ENCODE measurements around the gene ZSWIM4.

Gene ZSWIM4

DNA sequence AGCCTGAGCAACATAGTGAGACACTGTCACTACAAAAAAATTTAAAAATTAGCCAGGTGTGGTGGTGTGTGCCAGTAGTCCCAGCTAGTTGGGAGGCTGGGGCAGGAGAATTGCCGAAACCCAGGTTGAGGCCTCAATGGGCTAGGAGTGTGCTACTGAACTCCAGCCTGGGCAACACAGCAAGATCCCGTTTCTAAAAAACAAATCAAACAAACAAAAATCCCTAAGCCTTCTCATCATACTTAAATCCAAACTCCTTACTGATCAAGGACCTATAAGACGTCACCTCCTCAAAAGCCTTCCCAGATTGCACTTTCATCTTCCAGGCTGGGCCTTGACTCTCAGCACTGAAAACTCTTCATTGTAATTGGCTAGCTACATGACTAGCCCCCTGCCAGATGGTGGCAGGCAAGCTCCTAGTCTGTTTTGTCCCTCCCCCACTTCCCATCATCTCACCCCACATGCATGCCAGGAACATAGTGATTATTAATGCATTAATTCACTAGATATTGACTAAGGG lies 64.2 kb downstream of the ZSWIM4 start:
- TF ChIP-seq GATA2 (IDR thresholded peaks at IDR 0.05; ENCODE audit: low read depth, low read length) (no peak), GATA3 (IDR thresholded peaks at IDR 0.05; ENCODE audit: low read depth, low read length) (no peak)

DNA sequence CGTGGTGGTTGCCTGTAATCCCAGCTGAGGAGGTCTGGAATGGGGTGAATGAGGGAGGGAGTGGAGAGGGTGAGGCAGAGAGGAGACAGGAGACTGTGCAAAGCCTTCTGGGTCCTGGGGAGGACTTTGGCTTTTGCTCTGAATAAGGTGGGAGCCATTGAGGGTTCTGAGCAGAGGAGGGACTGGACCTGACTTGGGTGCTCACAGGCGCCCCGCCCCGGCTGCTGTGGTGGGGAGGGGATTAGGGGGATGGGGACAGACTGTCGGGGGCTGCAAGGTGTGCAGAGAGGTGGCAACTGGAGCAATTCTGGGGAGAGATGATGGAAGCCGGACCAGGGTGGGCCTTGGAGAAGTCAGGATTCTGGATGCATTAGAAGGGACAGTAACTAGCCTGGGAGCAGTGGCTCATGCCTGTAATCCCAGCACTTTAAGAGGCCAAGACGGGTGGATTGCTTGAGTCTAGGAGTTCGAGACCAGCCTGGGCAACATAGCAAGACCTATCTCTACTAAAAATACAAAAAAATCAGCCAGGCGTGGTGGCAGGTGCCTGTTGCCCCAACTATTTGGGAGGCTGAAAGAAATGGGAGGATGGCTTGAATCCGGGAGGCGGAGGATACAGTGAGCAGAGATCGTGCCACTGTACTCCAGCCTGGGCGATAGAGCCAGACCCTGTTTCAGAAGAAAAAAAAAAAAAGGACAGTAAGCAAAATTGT lies 65.6 kb downstream of the ZSWIM4 start:
- TF ChIP-seq GATA3 (IDR thresholded peaks at IDR 0.05; ENCODE audit: low read depth, low read length) (no peak), GATA2 (IDR thresholded peaks at IDR 0.05; ENCODE audit: low read depth, low read length) (no peak)

DNA sequence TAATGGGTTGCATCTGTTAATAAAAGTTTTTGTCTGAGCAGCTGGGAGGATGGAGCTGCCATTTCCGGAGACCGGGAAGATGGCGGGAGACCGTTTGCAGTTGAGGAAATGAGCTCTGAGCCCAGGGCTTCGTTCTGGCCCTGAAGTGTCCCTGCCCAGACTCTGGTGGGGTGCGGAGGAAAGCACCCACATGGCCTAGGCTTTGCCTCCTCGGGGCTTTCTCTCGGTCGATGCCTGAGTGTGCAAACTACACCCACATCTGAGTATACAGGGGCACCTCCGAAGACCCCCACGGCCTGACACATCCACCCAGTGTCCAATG lies 66.1 kb downstream of the ZSWIM4 start:
- TF ChIP-seq GATA2 (IDR thresholded peaks at IDR 0.05; ENCODE audit: low read depth, low read length) (no peak), GATA3 (IDR thresholded peaks at IDR 0.05; ENCODE audit: low read depth, low read length) (no peak)

DNA sequence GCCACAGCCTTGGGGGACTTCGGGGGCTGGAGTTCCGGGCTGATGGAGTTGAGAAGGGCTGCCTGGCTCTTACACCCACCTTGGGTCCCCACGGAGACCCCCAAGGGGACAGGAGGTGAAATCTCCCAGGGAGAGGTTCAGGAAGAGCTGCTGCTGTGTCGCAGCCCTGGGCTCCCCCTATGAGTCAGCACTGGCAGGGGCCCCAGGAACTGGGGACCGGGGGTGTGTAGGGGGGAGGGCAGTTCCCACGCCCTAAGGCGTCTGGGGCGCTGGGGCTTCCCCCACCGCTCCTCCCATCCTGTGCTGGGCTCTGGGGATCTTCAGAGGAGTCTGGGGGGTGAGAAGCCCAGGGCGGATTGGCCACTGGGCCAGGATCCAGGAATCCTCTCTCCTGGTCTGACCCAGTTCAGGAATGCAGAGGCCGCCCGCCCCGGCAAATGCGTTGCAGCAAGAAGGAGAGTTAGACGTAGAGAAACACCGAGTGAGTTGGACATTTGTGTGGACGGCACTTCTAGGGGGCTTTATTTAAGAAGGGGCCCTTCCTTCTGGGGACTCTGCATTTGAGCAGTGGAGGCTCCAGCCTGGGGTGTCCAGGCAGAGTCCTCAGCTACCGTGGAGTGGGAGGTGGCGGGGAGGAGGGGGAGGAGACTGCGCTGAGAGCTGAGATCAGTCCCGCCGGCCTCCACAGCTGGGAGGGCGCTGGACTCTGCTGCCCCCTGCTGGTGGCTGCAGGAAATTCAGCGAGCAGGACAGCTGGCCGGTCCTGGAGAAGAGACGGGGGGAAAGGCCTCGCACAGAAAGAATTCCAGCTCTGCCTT lies 66.7 kb downstream of the ZSWIM4 start:
- TF ChIP-seq GATA3 (IDR thresholded peaks at IDR 0.05; ENCODE audit: low read depth, low read length) (no peak), GATA2 (IDR thresholded peaks at IDR 0.05; ENCODE audit: low read depth, low read length) (no peak)

DNA sequence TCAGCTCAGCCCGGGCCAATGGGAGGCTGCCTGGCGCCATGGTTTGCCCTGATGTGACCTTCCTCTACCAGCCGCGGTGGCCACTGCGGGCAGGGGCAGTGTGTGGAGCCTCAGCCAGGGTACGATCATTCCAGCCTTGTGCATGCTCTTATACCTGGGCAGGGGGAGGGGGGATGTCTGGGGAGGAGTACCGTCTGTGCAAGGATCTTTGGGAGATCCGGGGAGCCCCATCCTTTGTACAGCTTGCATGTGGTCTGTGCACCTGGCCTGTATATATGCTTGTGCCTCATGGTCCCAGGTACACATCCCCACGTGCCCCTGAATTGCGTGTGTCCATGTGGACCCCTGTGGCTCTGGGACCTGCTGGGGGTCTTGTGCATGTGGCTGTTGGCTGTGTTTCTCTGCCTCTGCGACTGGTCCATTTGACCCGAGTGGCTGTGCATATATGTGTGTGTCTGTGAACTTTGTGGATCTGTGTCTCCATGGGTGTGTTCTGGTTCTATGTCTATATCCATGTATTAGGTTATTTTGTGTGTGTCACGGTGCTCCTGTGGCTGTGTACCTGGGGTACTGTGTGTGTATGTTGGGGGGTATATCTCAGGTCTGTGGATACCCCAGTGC lies 68.9 kb downstream of the ZSWIM4 start:
- TF ChIP-seq GATA3 (IDR thresholded peaks at IDR 0.05; ENCODE audit: low read depth, low read length) (no peak), GATA2 (IDR thresholded peaks at IDR 0.05; ENCODE audit: low read depth, low read length) (no peak)

DNA sequence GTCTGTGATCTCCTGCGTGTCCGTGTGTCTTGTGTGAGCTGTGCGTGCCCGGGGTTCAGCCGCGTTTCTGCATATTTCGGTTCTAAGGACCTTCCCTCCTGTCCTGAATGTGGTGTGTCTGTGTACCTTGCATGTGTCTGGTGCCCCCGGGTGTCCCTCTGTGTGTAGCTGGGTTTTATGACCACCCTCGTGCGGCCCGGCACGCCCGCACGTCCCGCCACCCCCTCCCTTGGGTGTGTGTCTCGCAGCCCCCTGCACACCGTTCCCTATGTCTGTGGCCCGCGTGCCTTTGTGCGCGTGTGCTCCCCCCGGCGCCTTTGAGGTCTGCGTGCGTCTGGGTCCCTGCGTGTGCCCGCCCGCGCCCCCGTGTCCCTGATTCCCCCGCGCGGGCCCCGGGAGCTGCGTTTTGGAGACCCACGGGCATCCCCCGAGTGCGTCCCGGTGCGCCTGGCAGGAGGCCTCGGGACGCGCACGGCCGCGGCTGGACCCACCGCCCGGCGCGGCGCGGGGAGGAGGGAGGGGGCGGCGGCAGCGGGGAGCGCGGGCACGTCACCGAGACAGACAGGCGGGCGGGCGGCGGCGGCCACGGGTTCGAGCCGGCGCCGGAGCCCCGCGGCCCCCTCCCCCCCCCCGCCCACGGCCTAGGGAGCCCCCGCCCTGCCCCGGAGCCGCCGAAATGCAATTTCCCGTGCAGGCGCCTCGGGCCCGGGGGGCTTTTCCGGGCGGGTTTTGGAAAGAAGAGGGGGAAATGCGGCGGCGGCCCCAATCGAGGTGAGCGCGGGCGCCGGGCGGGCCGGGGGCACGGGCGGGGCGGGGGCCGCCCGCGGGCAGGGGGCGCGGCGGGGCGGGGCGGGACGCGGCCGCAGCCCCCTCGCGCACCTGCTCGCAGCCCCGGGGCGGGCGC lies 69.7 kb downstream of the ZSWIM4 start:
- TF ChIP-seq GATA2 (IDR thresholded peaks at IDR 0.05; ENCODE audit: low read depth, low read length) (no peak), GATA3 (IDR thresholded peaks at IDR 0.05; ENCODE audit: low read depth, low read length) (no peak)

DNA sequence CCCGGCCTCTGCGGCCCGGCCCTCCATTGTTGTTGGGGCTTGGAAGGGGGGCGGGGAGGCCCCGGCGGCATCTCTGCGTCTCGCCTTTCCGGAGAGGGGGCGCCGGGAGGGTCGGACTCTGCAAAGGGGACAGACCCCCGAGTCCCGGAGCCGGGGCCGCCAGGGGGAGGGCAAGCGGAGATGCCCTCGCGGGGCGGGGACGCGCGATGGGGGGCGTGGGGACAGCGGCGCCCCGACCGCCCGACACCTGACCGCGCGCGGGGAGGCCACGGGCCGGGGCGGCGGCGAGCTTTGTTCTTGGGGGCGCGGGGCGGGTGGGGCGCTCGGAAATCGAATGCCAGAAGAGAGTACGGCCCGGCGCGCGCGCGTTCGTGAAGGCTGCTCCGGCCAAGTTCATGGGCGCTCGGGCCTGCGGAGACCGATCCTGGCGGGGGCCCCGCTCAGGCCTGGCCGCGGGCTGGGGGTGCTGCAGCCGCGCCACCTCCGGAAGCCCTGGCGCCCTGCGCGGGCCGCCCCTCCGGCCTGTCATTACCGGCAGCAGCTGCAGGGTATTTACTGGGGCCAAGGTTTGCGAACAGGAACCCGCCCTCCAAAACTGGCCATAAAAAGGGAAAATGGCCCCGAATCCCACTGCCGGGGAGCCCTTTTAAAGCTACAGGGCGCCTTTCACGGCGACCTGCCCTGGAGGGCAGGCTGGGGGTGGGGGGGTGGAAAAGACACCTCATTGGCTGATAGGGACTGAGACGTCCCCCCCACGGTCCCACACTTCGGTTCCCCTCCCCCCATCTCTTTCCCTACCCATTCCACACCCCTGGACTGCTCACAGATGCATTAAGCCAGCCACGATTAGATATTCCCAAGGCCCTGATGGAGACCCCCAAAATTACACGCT lies 70.6 kb downstream of the ZSWIM4 start:
- TF ChIP-seq GATA3 (IDR thresholded peaks at IDR 0.05; ENCODE audit: low read depth, low read length) (no peak), GATA2 (IDR thresholded peaks at IDR 0.05; ENCODE audit: low read depth, low read length) (no peak)

DNA sequence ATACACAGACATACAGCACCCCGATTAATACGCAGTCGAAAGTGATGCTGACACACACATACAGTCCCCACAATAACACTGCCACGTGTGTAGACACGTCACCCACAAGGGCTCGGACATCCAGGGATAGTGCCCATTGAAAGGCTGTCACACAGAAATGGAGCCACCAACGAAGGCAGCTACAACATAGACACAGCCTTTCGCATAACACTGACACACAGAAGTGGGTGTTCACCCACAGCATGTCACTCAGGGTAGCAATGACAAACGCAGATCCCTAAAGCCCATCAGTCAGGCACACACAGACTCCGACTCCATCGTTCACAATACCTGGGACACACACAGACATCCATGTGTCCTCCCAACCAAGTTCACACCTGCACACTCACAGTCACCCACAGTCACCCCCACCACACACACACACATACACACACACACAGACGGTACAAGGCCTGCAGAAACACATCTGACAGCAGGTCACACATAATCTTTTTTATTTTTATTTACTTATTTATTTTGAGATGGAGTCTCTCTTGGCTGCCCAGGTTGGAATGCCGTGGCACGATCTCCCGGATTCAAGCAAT lies 71.3 kb downstream of the ZSWIM4 start:
- TF ChIP-seq GATA3 (IDR thresholded peaks at IDR 0.05; ENCODE audit: low read depth, low read length): no peak
- TF ChIP-seq GATA2 (IDR thresholded peaks at IDR 0.05; ENCODE audit: low read depth, low read length): no peak

DNA sequence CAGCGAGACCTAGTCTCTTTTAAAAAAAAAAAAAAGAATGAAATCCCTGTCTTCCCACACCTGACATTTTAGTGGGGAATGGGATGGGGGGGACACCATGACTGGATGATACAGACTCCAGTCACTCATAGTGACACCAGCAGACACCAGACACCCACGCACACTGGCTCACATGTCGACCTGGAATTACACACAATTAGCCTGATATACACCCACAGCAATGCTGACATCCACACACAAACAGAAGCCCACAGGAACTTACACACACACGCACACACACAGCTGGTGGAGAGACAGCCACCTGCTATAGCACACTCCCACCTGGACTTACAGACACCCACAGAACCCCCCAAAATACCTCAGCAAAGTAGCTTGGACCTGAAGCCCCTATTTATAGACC lies 73.4 kb downstream of the ZSWIM4 start:
- TF ChIP-seq GATA3 (IDR thresholded peaks at IDR 0.05; ENCODE audit: low read depth, low read length) (no peak), GATA2 (IDR thresholded peaks at IDR 0.05; ENCODE audit: low read depth, low read length) (no peak)

DNA sequence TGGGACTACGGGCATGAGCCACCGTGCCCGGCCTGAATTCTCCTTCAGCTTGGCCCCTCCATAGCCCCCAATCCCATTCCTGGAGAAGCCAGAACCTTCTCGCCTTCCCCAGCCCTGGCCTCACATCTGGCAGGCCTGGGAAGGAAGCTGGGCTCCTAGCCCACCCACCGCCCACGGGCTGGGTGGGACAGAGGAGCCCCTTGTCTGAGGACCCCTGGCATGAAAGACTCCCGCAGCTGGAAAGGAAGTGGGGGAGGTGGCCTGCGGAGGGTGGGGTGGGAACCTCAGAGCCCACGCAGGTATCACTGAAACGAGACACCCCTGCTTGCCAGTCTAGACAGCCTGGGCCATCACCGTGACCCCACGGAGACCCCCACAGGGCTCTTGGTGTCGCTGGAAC lies 74.0 kb downstream of the ZSWIM4 start:
- no peak for TF ChIP-seq GATA2 (IDR thresholded peaks at IDR 0.05; ENCODE audit: low read depth, low read length)
- TF ChIP-seq GATA3 (IDR thresholded peaks at IDR 0.05; ENCODE audit: low read depth, low read length): no peak

DNA sequence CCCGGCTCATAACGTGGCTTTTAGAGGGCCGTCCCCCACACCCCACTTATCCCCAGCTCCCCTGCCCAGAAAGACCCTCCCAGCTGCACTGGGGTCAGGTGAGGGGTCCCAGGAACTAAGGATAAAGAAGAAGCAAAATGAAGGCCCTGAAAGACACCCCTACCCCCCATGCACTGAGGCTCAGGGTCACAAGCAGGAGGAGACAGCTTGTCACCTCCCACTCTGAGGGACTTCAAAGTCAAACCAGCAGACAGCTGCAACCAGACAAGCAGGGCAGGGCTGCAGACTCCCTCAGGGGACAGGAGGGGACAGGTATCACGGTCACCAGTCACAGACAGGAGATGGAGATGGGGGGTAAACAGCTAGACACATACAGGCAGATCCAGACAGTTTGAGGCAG lies 75.6 kb downstream of the ZSWIM4 start:
- TF ChIP-seq GATA3 (IDR thresholded peaks at IDR 0.05; ENCODE audit: low read depth, low read length) (no peak), GATA2 (IDR thresholded peaks at IDR 0.05; ENCODE audit: low read depth, low read length) (no peak)

DNA sequence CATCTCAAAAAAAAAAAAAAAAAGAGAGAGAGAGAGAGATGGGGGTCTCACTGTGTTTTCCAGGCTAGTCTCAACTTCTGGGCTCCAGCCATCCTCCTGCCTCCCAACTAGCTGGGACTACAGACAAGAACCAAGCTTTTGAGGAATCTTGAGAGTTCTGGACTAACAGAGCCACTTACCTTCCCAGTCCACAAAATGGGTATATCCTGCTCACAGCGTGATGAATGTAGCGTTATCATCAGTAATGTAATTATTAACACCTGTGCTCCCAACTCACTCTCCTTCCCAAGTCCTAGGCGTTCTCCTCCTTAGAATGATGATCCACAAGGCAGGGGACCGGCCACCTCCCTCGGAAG lies 77.1 kb downstream of the ZSWIM4 start:
- TF ChIP-seq GATA3 (IDR thresholded peaks at IDR 0.05; ENCODE audit: low read depth, low read length) (no peak), GATA2 (IDR thresholded peaks at IDR 0.05; ENCODE audit: low read depth, low read length) (no peak)
